Psoas muscle (tissue), 8 donors: ENCODE measurements around the gene SORCS1. TPM values are rescaled to one million over a fixed set of nuclear protein-coding genes. Genes with fewer than 3 reads are reported as not detected.

Experiments
- ATAC-seq, 4 donors: fragments of 200-7000 bp; cut with Tn5 transposase; one replicate each; pipeline ENCODE4 v1.9.1; 2020; ENCODE audit warnings: moderate library complexity in 3 of 4, mild to moderate bottlenecking in 2 of 4
- DNase-seq, 2 donors: peaks; one replicate each; pipeline ENCODE4 v3.0.0-alpha.2; 2020
- H3K27ac ChIP-seq: fragments of 200-600 bp; one replicate; pipeline ENCODE4 v1.8.0; 2022
- H3K27me3 ChIP-seq, 3 donors: fragments of 200-600 bp in 1 of 3; one replicate each; pipeline versions ENCODE4 v1.6.1 to v1.8.0; 2013 to 2022; ENCODE audit warnings: low read length in 2 of 3, mild to moderate bottlenecking in 2 of 3, moderate library complexity in 1 of 3; ENCODE audit not compliant: insufficient read depth in 3 of 3
- H3K36me3 ChIP-seq, 2 donors: fragments of 200-600 bp in 1 of 2; one replicate each; pipeline versions ENCODE4 v1.6.1 to v1.8.0; 2013 to 2022; ENCODE audit warnings: low read depth in 1 of 2, mild to moderate bottlenecking in 1 of 2, moderate library complexity in 1 of 2; ENCODE audit not compliant: insufficient read depth in 1 of 2
- H3K4me1 ChIP-seq: fragments of 200-600 bp; one replicate; pipeline ENCODE4 v1.8.0; 2022
- H3K4me3 ChIP-seq: fragments of 200-600 bp; one replicate; pipeline ENCODE4 v1.8.0; 2022; ENCODE audit warnings: mild to moderate bottlenecking
- H3K9me3 ChIP-seq: fragments of 200-600 bp; one replicate; pipeline ENCODE4 v1.8.0; 2022
- WGBS, 3 donors: extraction: QIAGEN DNeasy Blood & Tissue Kit; methylation state at CpG; one replicate each; pipeline versions ENCODE4 v1.1.6 to v1.1.7; 2013; 5-methylcytosine and 5-hydroxymethylcytosine counted together
- intact Hi-C, 2 donors: fragments of 100-400 bp; cut with DNase I; formaldehyde crosslinking; loops; one replicate each; pipeline versions ENCODE4 v1.11.0 to v1.14.2; 2022
- polyA plus RNA-seq, 3 donors: library from polyadenylated mRNA; stranded (reverse); fragments of 200-250 nt; gene quantifications; one replicate each; pipeline ENCODE4 v1.2.3, GENCODE V29; 2013
- total RNA-seq, 4 donors: library from RNA; stranded (reverse); fragmentation: NEBNext Ultra II Directional in 2 of 4; extraction: Animal tissue kit (Norgen Biotek cat#: 25700) in 2 of 4; gene quantifications; one replicate each; pipeline versions ENCODE4 v1.2.1 to v1.2.4, GENCODE V29; 2021 to 2023
- TF ChIP-seq, protein P1 (sequence below): fragments of 200-600 bp; IDR thresholded peaks from one replicate; pipeline ENCODE4 v1.8.0; 2022; ENCODE audit warnings: antibody characterized with exemption
- donor health status: healthy with polysubstance abuse.
- donor health status: DM: no; HTN: no; CAD: no; lungs with moderate emphysema.
- donor health status: Bipolar disorder and iron deficiency.
- donor health status: healthy.
- donor health status: DM: yes; HTN: yes; CAD: no.
- donor health status: DM: no; HTN: no; CAD: no.
- donor health status: DM: no; HTN: no; CAD: no.
- donor health status: DM: yes; HTN: yes; CAD: no.

The SORCS1 gene
- total and polyA plus RNA-seq, 7 donors = 0.03 to 0.36 (median 0.25) TPM; not detected in 1

DNA sequence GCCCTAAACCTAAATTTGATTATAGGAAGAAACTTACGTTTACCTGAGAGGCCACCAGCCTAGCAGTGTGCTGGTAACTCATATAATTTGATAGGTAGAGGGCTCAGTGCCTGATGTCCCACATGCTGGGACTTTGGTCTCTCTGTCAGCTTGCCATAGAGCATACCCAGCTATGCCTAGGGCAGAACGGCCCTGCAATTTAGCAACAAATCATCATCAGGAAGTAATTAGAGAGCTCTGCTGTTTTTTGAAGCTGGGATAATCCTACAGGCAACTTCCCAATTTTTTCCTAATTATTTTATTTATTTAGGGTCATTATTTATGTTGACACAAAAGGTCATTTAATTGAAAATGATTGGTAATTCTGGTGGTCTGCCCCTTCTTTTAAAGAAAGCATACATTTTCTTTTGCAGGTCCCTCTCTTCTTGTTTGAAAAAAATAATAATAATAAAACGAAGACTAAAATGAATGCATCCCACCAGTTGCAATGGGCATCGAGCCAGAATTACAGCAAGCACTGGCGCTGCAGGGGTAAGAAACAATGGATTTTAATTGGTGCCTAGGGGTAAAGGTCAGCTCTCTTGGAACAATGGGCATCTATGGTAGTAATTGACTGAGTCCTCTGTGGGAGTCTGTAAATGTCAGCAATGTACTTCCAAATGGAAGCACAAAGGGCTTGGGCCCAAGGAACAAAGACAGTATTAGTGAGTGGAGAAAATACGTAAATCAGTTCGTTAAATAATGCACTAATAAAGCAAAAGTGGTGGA, 348.0 kb downstream of the SORCS1 start:
- Histone ChIP-seq H3K9me3 (no peaks in the 10 kb centered on the region), H3K27ac (no peak overlapping the region), H3K4me1 (no peaks in the 10 kb centered on the region), H3K27me3 (no peaks in the 10 kb centered on the region), H3K36me3 (no peaks in the 10 kb centered on the region), H3K4me3 (no peak overlapping the region)
- TF ChIP-seq, protein P1, sequence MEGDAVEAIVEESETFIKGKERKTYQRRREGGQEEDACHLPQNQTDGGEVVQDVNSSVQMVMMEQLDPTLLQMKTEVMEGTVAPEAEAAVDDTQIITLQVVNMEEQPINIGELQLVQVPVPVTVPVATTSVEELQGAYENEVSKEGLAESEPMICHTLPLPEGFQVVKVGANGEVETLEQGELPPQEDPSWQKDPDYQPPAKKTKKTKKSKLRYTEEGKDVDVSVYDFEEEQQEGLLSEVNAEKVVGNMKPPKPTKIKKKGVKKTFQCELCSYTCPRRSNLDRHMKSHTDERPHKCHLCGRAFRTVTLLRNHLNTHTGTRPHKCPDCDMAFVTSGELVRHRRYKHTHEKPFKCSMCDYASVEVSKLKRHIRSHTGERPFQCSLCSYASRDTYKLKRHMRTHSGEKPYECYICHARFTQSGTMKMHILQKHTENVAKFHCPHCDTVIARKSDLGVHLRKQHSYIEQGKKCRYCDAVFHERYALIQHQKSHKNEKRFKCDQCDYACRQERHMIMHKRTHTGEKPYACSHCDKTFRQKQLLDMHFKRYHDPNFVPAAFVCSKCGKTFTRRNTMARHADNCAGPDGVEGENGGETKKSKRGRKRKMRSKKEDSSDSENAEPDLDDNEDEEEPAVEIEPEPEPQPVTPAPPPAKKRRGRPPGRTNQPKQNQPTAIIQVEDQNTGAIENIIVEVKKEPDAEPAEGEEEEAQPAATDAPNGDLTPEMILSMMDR = no peak
- DNase-seq = no peak
- ATAC-seq = no peak
- WGBS, 3 donors = 58 to 64% (median 64%) methylated on average over 7 of the region's 7 CpGs
- intact Hi-C loops = no loop called here

DNA sequence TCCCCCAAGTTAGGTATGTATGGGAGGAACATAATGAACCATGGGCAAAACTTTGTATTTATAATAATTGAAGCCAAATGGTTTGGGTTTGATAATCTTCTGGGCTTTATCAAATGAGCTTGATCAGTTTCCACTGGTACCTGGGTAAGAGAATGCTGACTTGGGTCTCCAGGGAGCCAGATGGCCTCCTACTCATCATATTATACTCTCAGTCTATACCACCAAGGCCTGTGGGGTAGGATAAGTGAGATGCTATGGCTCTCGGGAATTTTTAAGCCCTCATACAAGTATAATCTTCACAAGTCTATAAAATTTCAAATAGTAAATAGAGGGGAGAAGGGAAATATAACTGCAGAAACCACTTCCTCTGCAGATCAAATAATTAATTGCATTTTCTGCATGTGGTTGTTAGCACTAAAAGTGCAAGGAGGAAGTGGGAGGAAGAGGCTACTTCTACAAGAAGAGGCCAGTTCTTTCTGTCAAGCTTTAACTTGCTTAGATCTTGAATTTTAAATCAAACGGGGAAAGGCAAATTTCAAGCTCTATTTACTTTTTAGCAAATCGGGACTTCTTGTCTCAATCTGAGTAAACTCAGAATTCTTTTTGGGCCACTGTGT, 349.0 kb downstream of the SORCS1 start:
- ATAC-seq (no peak), DNase-seq (no peak)
- WGBS, 3 donors = 70 to 81% (median 79%) methylated on average over 3 of the region's 3 CpGs
- no peaks in the 10 kb centered on the region for H3K4me1 ChIP-seq
- TF ChIP-seq, protein P1 = no peak
- H3K27ac ChIP-seq = no peak overlapping the region
- H3K36me3 ChIP-seq = no peaks in the 10 kb centered on the region
- no peaks in the 10 kb centered on the region for H3K27me3 ChIP-seq
- intact Hi-C loops = no loop called here
- H3K9me3 ChIP-seq = no peaks in the 10 kb centered on the region
- no peak overlapping the region for H3K4me3 ChIP-seq

DNA sequence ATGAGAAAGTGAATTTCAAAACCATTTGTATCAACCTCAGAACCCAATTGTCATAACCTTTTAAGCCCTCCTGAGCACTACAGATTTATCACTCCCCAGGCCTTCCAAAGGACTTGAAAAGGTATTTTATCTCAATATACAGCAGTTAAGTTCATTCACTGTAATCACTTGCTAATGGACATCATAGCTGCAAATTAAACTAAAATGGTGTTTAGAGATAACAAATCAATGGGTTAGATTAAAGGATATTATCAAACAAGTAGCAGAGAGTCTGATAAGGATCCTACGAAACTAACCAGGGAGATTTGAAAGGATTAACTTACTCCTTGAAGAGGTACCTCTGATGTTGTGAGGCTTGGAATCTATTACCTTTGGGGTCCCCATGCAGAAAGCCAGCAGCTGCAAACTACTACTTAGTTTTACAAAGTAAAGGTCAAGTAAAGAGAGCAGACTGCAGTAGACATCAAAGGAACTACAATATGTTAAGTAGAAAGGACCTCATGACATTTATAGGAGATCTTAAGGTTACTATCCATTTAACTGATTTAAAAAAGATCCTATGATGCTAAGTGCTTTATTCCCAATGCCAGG, 359.4 kb downstream of the SORCS1 start:
- no peak for ATAC-seq
- Histone ChIP-seq H3K9me3 (no peaks in the 10 kb centered on the region), H3K27ac (no peak overlapping the region), H3K4me3 (no peak overlapping the region), H3K27me3 (no peaks in the 10 kb centered on the region), H3K36me3 (no peaks in the 10 kb centered on the region), H3K4me1 (no peaks in the 10 kb centered on the region)
- 0 to 68% (median 48%) methylated on average over 1 of the region's 1 CpG for WGBS, 3 donors
- TF ChIP-seq, protein P1 = no peak
- no peak for DNase-seq
- intact Hi-C loops = no loop called here

DNA sequence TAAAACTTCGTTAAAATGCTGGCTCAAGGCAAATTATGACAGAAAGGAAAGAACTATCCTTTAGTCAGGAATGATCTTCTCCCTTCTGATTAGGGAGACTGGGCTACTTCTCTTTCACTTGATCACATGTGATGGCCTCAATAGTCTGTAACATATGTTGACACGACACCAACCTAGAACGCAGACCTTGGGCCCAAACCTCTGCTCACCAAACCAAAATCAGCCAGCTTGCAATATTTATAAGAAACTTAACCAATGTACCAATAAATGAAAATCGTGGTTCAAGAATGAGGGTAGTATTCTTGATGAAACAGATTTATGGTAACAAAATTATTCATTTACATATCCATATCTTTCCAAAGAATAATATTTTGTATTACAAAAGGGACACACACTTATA, 361.6 kb downstream of the SORCS1 start:
- DNase-seq = no peak

More for the DNA sequence above, 361.6 kb downstream of the SORCS1 start:
- Histone ChIP-seq H3K4me1 (no peaks in the 10 kb centered on the region), H3K27me3 (no peaks in the 10 kb centered on the region), H3K36me3 (no peaks in the 10 kb centered on the region), H3K4me3 (no peak overlapping the region), H3K27ac (no peak overlapping the region), H3K9me3 (peaks cover 5% of the 10 kb centered on the region)
- no peak for ATAC-seq
- WGBS, 3 donors = 85 to 95% (median 90%) methylated on average over 4 of the region's 4 CpGs
- intact Hi-C loops = no loop called here
- TF ChIP-seq, protein P1 = no peak
